Tibial artery (tissue), 4 donors: ENCODE data around the gene FANCC.

Experiments used
- DNase-seq, 2 donors: peaks; one replicate each; pipeline ENCODE4 v3.0.0-alpha.2; 2019
- H3K27ac ChIP-seq, 2 donors: fragments of 200-600 bp; sonication (generic) in 1 of 2; 1 replicate in 1 of 2; 2 replicates in 1 of 2; pipeline ENCODE4 v1.5.1; 2018 to 2019; ENCODE audit warnings: mild to moderate bottlenecking in 1 of 2
- H3K27me3 ChIP-seq, 2 donors: fragments of 200-600 bp; sonication (generic) in 1 of 2; one replicate each; pipeline versions ENCODE4 v1.5.1 to v1.6.0; 2016 to 2019
- H3K36me3 ChIP-seq, 3 donors: fragments of 200-600 bp; sonication (generic) in 2 of 3; one replicate each; pipeline ENCODE4 v1.5.1; 2016 to 2019; ENCODE audit warnings: mild to moderate bottlenecking in 2 of 3
- H3K4me1 ChIP-seq, 4 donors: fragments of 200-600 bp; sonication (generic) in 2 of 4; 1 replicate in 3 of 4; 2 replicates in 1 of 4; pipeline ENCODE4 v1.5.1; 2016 to 2019
- H3K4me3 ChIP-seq, 2 donors: fragments of 200-600 bp; sonication (generic) in 1 of 2; 1 replicate in 1 of 2; 2 replicates in 1 of 2; pipeline ENCODE4 v1.5.1; 2018 to 2019; ENCODE audit warnings: mild to moderate bottlenecking in 2 of 2
- H3K9me3 ChIP-seq, 3 donors: fragments of 200-600 bp; sonication (generic) in 1 of 3; one replicate each; pipeline ENCODE4 v1.5.1; 2016 to 2019
- intact Hi-C: fragments of 100-400 bp; cut with DNase I; formaldehyde crosslinking; loops from one replicate; pipeline ENCODE4 v1.15.0; 2023; ENCODE audit warnings: low total_unique reads
- TF ChIP-seq, protein P1 (sequence below), 2 experiments: fragments of 200-600 bp in 1 of 2; fragments of 450-650 bp in 1 of 2; IDR thresholded peaks; one replicate each; pipeline ENCODE4 v1.5.1; 2017 to 2019; ENCODE audit warnings: antibody characterized with exemption in 2 of 2, mild to moderate bottlenecking in 1 of 2, moderate library complexity in 1 of 2

The FANCC gene

DNA sequence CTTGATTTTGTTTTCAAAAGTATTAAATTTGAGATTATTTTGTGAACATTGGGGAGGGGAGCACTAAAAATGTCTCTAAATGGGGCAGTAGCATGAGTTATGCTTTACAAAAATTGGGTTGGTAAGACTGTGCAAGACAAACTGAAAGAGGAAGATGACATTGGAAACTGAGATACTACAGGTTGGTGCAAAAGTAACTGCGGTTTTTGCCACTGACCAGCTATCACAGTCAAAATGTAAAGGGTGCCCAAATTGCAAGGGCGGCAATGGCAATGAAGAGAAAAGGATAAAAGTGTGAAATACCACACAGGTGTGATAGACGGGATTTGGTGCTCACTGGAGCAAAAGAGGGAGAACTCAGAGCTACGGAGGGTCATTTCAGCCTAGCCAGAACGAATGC, 124.0 kb downstream of the FANCC start:
- TF ChIP-seq, protein P1, sequence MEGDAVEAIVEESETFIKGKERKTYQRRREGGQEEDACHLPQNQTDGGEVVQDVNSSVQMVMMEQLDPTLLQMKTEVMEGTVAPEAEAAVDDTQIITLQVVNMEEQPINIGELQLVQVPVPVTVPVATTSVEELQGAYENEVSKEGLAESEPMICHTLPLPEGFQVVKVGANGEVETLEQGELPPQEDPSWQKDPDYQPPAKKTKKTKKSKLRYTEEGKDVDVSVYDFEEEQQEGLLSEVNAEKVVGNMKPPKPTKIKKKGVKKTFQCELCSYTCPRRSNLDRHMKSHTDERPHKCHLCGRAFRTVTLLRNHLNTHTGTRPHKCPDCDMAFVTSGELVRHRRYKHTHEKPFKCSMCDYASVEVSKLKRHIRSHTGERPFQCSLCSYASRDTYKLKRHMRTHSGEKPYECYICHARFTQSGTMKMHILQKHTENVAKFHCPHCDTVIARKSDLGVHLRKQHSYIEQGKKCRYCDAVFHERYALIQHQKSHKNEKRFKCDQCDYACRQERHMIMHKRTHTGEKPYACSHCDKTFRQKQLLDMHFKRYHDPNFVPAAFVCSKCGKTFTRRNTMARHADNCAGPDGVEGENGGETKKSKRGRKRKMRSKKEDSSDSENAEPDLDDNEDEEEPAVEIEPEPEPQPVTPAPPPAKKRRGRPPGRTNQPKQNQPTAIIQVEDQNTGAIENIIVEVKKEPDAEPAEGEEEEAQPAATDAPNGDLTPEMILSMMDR (IDR thresholded peaks at IDR 0.05): no peak
- peaks cover 0 to 46% (median 37%) of the 10 kb centered on the region in 4 donors for H3K4me1 ChIP-seq
- no peak overlapping the region for H3K4me3 ChIP-seq
- H3K27me3 ChIP-seq: no peaks in the 10 kb centered on the region
- H3K27ac ChIP-seq: no peak overlapping the region
- DNase-seq: no peak
- H3K36me3 ChIP-seq: no peaks in the 10 kb centered on the region
- intact Hi-C loops: no loop called here
- no peaks in the 10 kb centered on the region for H3K9me3 ChIP-seq

DNA sequence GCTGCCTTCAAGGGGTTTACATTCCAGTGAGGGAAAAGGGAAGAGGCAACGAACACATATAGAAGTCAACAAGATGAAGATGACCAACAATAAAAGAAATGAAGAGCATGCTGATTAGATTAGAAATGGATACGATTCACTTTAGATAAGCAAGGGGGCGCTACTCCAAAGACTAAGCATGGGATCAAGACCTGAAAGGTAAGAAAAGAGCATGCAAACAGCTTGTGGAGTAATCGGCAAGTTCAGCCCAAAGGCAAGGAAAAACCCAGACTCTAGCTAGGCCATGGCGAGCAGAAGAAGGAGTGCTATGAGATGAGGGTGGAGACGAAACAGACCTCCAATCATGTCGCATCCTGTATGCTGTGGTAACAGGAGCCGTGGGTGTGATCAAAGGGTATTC, 124.4 kb downstream of the FANCC start:
- no peak for DNase-seq
- H3K9me3 ChIP-seq: no peaks in the 10 kb centered on the region
- TF ChIP-seq, protein P1 (IDR thresholded peaks at IDR 0.05): no peak
- no peaks in the 10 kb centered on the region for H3K27me3 ChIP-seq
- no peak overlapping the region for H3K27ac ChIP-seq
- intact Hi-C loops: no loop called here
- peaks cover 0 to 46% (median 38%) of the 10 kb centered on the region in 4 donors for H3K4me1 ChIP-seq
- no peaks in the 10 kb centered on the region for H3K36me3 ChIP-seq
- no peak overlapping the region for H3K4me3 ChIP-seq

DNA sequence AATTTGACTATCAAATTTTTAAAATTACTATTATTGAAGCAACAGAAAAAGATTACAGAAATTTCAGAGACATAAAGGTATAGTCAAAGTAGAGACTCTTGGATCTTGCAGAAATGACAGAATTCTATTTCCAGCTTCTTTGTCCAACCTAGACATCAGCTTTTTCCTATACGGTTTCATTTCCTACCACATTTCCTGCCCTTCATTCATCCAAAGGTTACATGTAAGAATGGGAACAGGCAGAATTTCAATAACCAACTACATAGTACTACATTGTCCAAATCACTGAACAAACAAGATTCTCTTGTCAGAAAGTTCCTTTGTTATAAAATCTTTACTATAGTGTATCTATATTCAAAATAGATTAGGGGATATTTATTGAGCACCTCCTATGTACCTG, 124.9 kb downstream of the FANCC start:
- no peaks in the 10 kb centered on the region for H3K36me3 ChIP-seq
- DNase-seq: no peak
- intact Hi-C loops: no loop called here
- peaks cover 0 to 44% (median 35%) of the 10 kb centered on the region in 4 donors for H3K4me1 ChIP-seq
- no peaks in the 10 kb centered on the region for H3K27me3 ChIP-seq
- H3K4me3 ChIP-seq: no peak overlapping the region
- TF ChIP-seq, protein P1 (IDR thresholded peaks at IDR 0.05): no peak
- no peaks in the 10 kb centered on the region for H3K9me3 ChIP-seq
- no peak overlapping the region for H3K27ac ChIP-seq

DNA sequence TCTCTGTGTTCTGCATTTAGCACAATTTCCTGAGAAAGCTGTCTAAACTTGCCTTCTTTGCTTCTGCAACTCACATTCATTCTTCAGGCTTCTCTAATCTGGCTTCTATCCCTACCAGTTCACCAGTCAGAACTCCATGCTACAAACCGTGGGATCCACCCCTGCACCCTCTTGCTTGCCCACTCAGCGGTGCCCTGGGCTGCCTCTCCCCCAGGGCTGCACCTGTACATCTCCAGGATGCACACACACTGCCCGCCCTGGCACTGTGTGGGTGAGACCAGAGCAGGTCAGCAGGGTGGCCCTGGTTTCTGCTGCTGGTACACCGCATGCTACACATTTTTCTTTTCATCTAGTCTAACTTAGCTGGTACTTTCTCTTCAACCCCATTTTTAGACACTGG, 127.1 kb downstream of the FANCC start:
- no peaks in the 10 kb centered on the region for H3K36me3 ChIP-seq
- intact Hi-C loops: no loop called here
- DNase-seq: no peak
- H3K4me3 ChIP-seq: no peak overlapping the region
- no peaks in the 10 kb centered on the region for H3K9me3 ChIP-seq
- H3K4me1 ChIP-seq: peaks cover 0 to 30% (median 26%) of the 10 kb centered on the region in 4 donors
- no peaks in the 10 kb centered on the region for H3K27me3 ChIP-seq
- H3K27ac ChIP-seq: no peak overlapping the region
- TF ChIP-seq, protein P1 (IDR thresholded peaks at IDR 0.05): no peak

DNA sequence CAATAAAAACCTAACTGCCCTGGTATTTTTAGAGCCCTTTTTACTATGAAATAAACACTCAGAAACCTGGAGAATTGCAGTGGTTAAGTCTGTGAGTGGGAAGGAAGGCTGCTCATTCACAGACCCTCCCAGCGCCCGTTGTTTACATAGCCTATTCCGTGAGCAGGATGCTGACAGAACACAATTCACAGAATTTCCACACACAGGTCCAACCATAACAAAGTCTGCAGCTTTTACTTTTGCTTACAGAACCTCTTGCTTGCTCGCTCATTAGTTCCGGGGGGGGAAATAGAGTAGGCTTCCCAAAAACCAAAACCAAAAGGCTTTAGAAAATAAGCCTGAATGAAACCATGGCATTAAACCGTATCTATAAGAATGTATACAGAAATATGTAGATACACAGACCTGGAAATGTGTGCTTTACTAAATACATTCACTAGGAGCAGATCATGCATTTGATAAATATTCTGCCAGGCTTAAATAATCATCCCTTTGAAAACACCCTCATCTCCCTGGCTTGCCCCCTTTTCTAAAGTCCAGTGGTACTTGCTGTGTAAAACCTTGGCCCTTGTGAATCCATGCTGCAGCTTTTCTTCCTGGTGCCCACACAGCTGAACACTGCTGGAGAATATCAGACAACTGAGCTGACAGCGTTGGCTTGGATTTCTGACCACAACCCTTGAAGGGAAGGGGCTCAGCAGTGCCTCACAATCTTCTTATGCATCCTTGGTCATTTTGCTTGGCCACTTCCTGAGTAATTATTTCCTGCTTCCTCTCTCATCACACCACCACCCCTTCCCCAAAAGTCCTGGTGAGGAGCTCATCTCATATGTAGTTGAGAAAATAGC, 128.0 kb downstream of the FANCC start:
- Histone ChIP-seq H3K27ac (peak overlapping the region; percentile 53 to 65), H3K27me3 (no peaks in the 10 kb centered on the region), H3K36me3 (no peaks in the 10 kb centered on the region), H3K4me1 (peaks cover 0 to 30% (median 26%) of the 10 kb centered on the region in 4 donors), H3K9me3 (no peaks in the 10 kb centered on the region), H3K4me3 (no peak overlapping the region)
- intact Hi-C loops: no loop called here
- TF ChIP-seq, protein P1 (IDR thresholded peaks at IDR 0.05): no peak
- DNase-seq: peak; percentile 50 to 83
